Measurements from ENCODE around the gene TAF12. TPM values are rescaled to one million over a fixed set of nuclear protein-coding genes. Genes with fewer than 3 reads are reported as not detected.
"Not testable (repeated sequence)": the region's sequence is repeated elsewhere in the genome, so short reads cannot be mapped to it uniquely, and the experiment has no call there.

Gene TAF12
- total and polyA plus RNA-seq, 4 donors, result 9.5 to 14.5 (median 11.9) TPM

- H3K4me3 ChIP-seq (ENCODE audit: low read depth in 1 of 3, low read length in 3 of 3), result no peak overlapping the region
- no peak overlapping the region for H3K9ac ChIP-seq (ENCODE audit: low read depth in 1 of 2, low read length in 2 of 2)
- peaks cover 2 to 24% (median 20%) of the 10 kb centered on the region in 4 donors for H3K36me3 ChIP-seq (ENCODE audit: control insufficient read depth in 4 of 4, insufficient read depth in 3 of 4, low read depth in 1 of 4, low read length in 3 of 4)
- H3K27me3 ChIP-seq (ENCODE audit: control insufficient read depth in 4 of 4, insufficient read depth in 4 of 4, low read length in 3 of 4), result no peaks in the 10 kb centered on the region
- no peaks in the 10 kb centered on the region for H3K9me3 ChIP-seq (ENCODE audit: control insufficient read depth in 4 of 4, low read length in 3 of 4)
- DNase-seq (ENCODE audit: low spot score), result no peak
- H3K27ac ChIP-seq (ENCODE audit: low read depth in 1 of 2, low read length in 2 of 2), result no peak overlapping the region
- no peaks in the 10 kb centered on the region for H3K4me1 ChIP-seq (ENCODE audit: control insufficient read depth in 4 of 4, insufficient read depth in 4 of 4, low read length in 3 of 4)
- no peak for TF ChIP-seq CTCF (IDR thresholded peaks at IDR 0.05; ENCODE audit: low read depth, low read length, missing input control)
- no peak for TF ChIP-seq TAF1 (conservative IDR thresholded peaks at IDR 0.05)
- no peak for TF ChIP-seq GABPA (IDR thresholded peaks at IDR 0.05 in 1 of 2, conservative IDR thresholded peaks at IDR 0.05 in 1 of 2)
- TF ChIP-seq ZBTB33 (IDR thresholded peaks at IDR 0.05), result no peak
- TF ChIP-seq NR2F2 (IDR thresholded peaks at IDR 0.05), result no peak
- TF ChIP-seq RAD21 (IDR thresholded peaks at IDR 0.05), result no peak
- TF ChIP-seq FOXA1 (IDR thresholded peaks at IDR 0.05), result no peak
- no peak for TF ChIP-seq FOXA2 (IDR thresholded peaks at IDR 0.05)
- TF ChIP-seq EGR1 (IDR thresholded peaks at IDR 0.05; ENCODE audit: low read depth in 2 of 2), result no peak
- 99% methylated on average over 11 of the region's 11 CpGs for WGBS
Observed at GRCh38 chr1:28573564-28573963, 69.3 kb downstream of the TAF12 start.

GRCh38 chr1:28572891-28573290 lies 70.0 kb downstream of the TAF12 start:
- not testable (repeated sequence) for H3K9ac ChIP-seq (ENCODE audit: low read depth in 1 of 2, low read length in 2 of 2); H3K27me3 ChIP-seq (ENCODE audit: control insufficient read depth in 4 of 4, insufficient read depth in 4 of 4, low read length in 3 of 4); DNase-seq (ENCODE audit: low spot score); H3K4me3 ChIP-seq (ENCODE audit: low read depth in 1 of 3, low read length in 3 of 3); H3K4me1 ChIP-seq (ENCODE audit: control insufficient read depth in 4 of 4, insufficient read depth in 4 of 4, low read length in 3 of 4); H3K9me3 ChIP-seq (ENCODE audit: control insufficient read depth in 4 of 4, low read length in 3 of 4); H3K27ac ChIP-seq (ENCODE audit: low read depth in 1 of 2, low read length in 2 of 2)
- 91% methylated on average over 12 of the region's 12 CpGs for WGBS
- peaks cover 3 to 24% (median 15%) of the 10 kb centered on the region in 4 donors for H3K36me3 ChIP-seq (ENCODE audit: control insufficient read depth in 4 of 4, insufficient read depth in 3 of 4, low read depth in 1 of 4, low read length in 3 of 4)

- WGBS, result 94% methylated on average over 4 of the region's 4 CpGs
- Histone ChIP-seq H3K4me1 (ENCODE audit: control insufficient read depth in 4 of 4, insufficient read depth in 4 of 4, low read length in 3 of 4) (no peaks in the 10 kb centered on the region), H3K9me3 (ENCODE audit: control insufficient read depth in 4 of 4, low read length in 3 of 4) (no peaks in the 10 kb centered on the region), H3K9ac (ENCODE audit: low read depth in 1 of 2, low read length in 2 of 2) (no peak overlapping the region), H3K27me3 (ENCODE audit: control insufficient read depth in 4 of 4, insufficient read depth in 4 of 4, low read length in 3 of 4) (no peaks in the 10 kb centered on the region), H3K27ac (ENCODE audit: low read depth in 1 of 2, low read length in 2 of 2) (no peak overlapping the region), H3K36me3 (ENCODE audit: control insufficient read depth in 4 of 4, insufficient read depth in 3 of 4, low read depth in 1 of 4, low read length in 3 of 4) (peaks cover 10 to 31% (median 13%) of the 10 kb centered on the region in 4 donors), H3K4me3 (ENCODE audit: low read depth in 1 of 3, low read length in 3 of 3) (no peak overlapping the region)
- no peak for DNase-seq (ENCODE audit: low spot score)
- TF ChIP-seq NR2F2 (IDR thresholded peaks at IDR 0.05) (no peak), HNF4G (IDR thresholded peaks at IDR 0.05) (no peak), YY1 (IDR thresholded peaks at IDR 0.05) (no peak), SP1 (IDR thresholded peaks at IDR 0.05) (no peak), ATF3 (IDR thresholded peaks at IDR 0.05) (no peak), TAF1 (conservative IDR thresholded peaks at IDR 0.05) (no peak), CTCF (IDR thresholded peaks at IDR 0.05; ENCODE audit: low read depth, low read length, missing input control) (no peak), RAD21 (IDR thresholded peaks at IDR 0.05) (no peak), MAX (IDR thresholded peaks at IDR 0.05) (no peak), REST (IDR thresholded peaks at IDR 0.05) (no peak), ZBTB33 (IDR thresholded peaks at IDR 0.05) (no peak), HNF4A (conservative IDR thresholded peaks at IDR 0.05) (no peak)
Observed at GRCh38 chr1:28571911-28572310, 71.0 kb downstream of the TAF12 start.

Data from liver (tissue), 9 donors.